HEK293 (cell line): ENCODE data around the gene PCSK5.

ENCODE experiments used
- CTCF ChIA-PET: fragments of 350-600 bp; formaldehyde crosslinking; extraction: SDS; loops from one replicate; lab custom pipeline; 2021; ENCODE audit warnings: antibody characterized with exemption; lab: Yijun Ruan, JAX
- POLR2A ChIA-PET: fragments of 300-600 bp; formaldehyde crosslinking; extraction: SDS; loops from one replicate; lab custom pipeline; 2020; ENCODE audit warnings: antibody characterized with exemption, inconsistent platforms; lab: Yijun Ruan, JAX
- H3K27ac ChIP-seq: fragments of 200-500 bp; sonication (Bioruptor generic); 2 replicates; pipeline ENCODE4 v1.5.1; 2014; ENCODE audit warnings: low read depth, low read length, control low read depth, inconsistent platforms; ENCODE audit errors: extremely low read depth
- H3K36me3 ChIP-seq, 2 experiments: fragments of 200-500 bp in 1 of 2; sonication (Bioruptor generic) in 1 of 2; 1 replicate in 1 of 2; 2 replicates in 1 of 2; pipeline ENCODE4 v1.5.1; 2014 to 2017; ENCODE audit warnings: inconsistent platforms in 2 of 2, low read length in 2 of 2; ENCODE audit not compliant: control insufficient read depth in 2 of 2, insufficient read depth in 1 of 2
- H3K4me1 ChIP-seq: fragments of 200-500 bp; sonication (Bioruptor generic); 2 replicates; pipeline ENCODE4 v1.5.1; 2014; ENCODE audit warnings: mild to moderate bottlenecking, low read length, inconsistent platforms; ENCODE audit not compliant: control insufficient read depth, insufficient read depth
- H3K4me3 ChIP-seq: 2 replicates; pipeline ENCODE4 v1.5.1; 2011; ENCODE audit warnings: low read depth, mild to moderate bottlenecking, control low read depth, low read length, moderate library complexity
- H3K9me3 ChIP-seq: fragments of 200-500 bp; sonication (Bioruptor generic); 2 replicates; pipeline ENCODE4 v1.5.1; 2014; ENCODE audit warnings: low read depth, low read length, inconsistent platforms; ENCODE audit not compliant: control insufficient read depth, insufficient read depth
- EGR2 ChIP-seq: fragments of 450-650 bp; formaldehyde crosslinking; IDR thresholded peaks from 2 replicates; pipeline ENCODE4 v1.5.1; 2016; ENCODE audit warnings: low read depth, missing biosample characterization, missing genetic modification characterization
- GLIS1 ChIP-seq: fragments of 450-650 bp; formaldehyde crosslinking; IDR thresholded peaks from 2 replicates; pipeline ENCODE4 v1.5.1; 2016; ENCODE audit warnings: missing biosample characterization, missing genetic modification characterization
- GLIS2 ChIP-seq: fragments of 450-650 bp; formaldehyde crosslinking; IDR thresholded peaks from 2 replicates; pipeline ENCODE4 v1.5.1; 2016; ENCODE audit warnings: missing biosample characterization, missing genetic modification characterization
- KLF10 ChIP-seq: fragments of 450-650 bp; IDR thresholded peaks from 2 replicates; pipeline ENCODE4 v1.5.1; 2018; ENCODE audit warnings: missing biosample characterization, mild to moderate bottlenecking, missing genetic modification characterization
- OSR2 ChIP-seq: fragments of 450-650 bp; formaldehyde crosslinking; IDR thresholded peaks from 2 replicates; pipeline ENCODE4 v1.5.1; 2016; ENCODE audit warnings: missing biosample characterization, missing genetic modification characterization
- PRDM1 ChIP-seq: fragments of 450-650 bp; formaldehyde crosslinking; IDR thresholded peaks from 2 replicates; pipeline ENCODE4; 2016; ENCODE audit warnings: missing biosample characterization, missing genetic modification characterization
- REPIN1 ChIP-seq: fragments of 450-650 bp; formaldehyde crosslinking; IDR thresholded peaks from 2 replicates; pipeline ENCODE4 v1.5.1; 2017; ENCODE audit warnings: missing biosample characterization, missing genetic modification characterization, low read depth
- SCRT1 ChIP-seq: fragments of 450-650 bp; formaldehyde crosslinking; IDR thresholded peaks from 2 replicates; pipeline ENCODE4 v1.5.1; 2016; ENCODE audit warnings: missing biosample characterization, missing genetic modification characterization, borderline replicate concordance
- SP7 ChIP-seq: fragments of 450-650 bp; formaldehyde crosslinking; IDR thresholded peaks from 2 replicates; pipeline ENCODE4 v1.5.1; 2016; ENCODE audit warnings: missing biosample characterization, missing genetic modification characterization
- TCF7L2 ChIP-seq: IDR thresholded peaks from 2 replicates; pipeline ENCODE4 v1.6.1; 2011; ENCODE audit warnings: low read depth, mild to moderate bottlenecking, inconsistent platforms, low read length, moderate library complexity, borderline replicate concordance
- WT1 ChIP-seq: fragments of 450-650 bp; formaldehyde crosslinking; IDR thresholded peaks from 2 replicates; pipeline ENCODE4 v1.5.1; 2016; ENCODE audit warnings: missing biosample characterization, missing genetic modification characterization
- ZFP69B ChIP-seq: fragments of 450-650 bp; formaldehyde crosslinking; IDR thresholded peaks from 2 replicates; pipeline ENCODE4 v1.5.1; 2016; ENCODE audit warnings: missing biosample characterization, missing genetic modification characterization
- ZNF140 ChIP-seq: fragments of 450-650 bp; formaldehyde crosslinking; IDR thresholded peaks from 2 replicates; pipeline ENCODE4 v1.5.1; 2016; ENCODE audit warnings: missing biosample characterization, missing genetic modification characterization
- ZNF155 ChIP-seq: fragments of 450-650 bp; formaldehyde crosslinking; IDR thresholded peaks from 2 replicates; pipeline ENCODE4 v1.5.1; 2016; ENCODE audit warnings: missing biosample characterization, missing genetic modification characterization
- ZNF223 ChIP-seq: fragments of 450-650 bp; formaldehyde crosslinking; IDR thresholded peaks from 2 replicates; pipeline ENCODE4 v1.5.1; 2016; ENCODE audit warnings: missing biosample characterization, missing genetic modification characterization
- ZNF266 ChIP-seq: fragments of 450-650 bp; formaldehyde crosslinking; IDR thresholded peaks from 2 replicates; pipeline ENCODE4 v1.5.1; 2016; ENCODE audit warnings: missing biosample characterization, missing genetic modification characterization, low read depth
- ZNF350 ChIP-seq: fragments of 450-650 bp; formaldehyde crosslinking; IDR thresholded peaks from 2 replicates; pipeline ENCODE4 v1.5.0; 2017; ENCODE audit warnings: missing biosample characterization, mild to moderate bottlenecking, missing genetic modification characterization
- ZNF37A ChIP-seq: fragments of 450-650 bp; IDR thresholded peaks from 2 replicates; pipeline ENCODE4 v1.5.1; 2018; ENCODE audit warnings: missing biosample characterization, missing genetic modification characterization
- ZNF391 ChIP-seq: fragments of 450-650 bp; formaldehyde crosslinking; IDR thresholded peaks from 2 replicates; pipeline ENCODE4 v1.5.1; 2016; ENCODE audit warnings: low read depth, missing biosample characterization, missing genetic modification characterization, borderline replicate concordance
- ZNF416 ChIP-seq: fragments of 450-650 bp; formaldehyde crosslinking; IDR thresholded peaks from 2 replicates; pipeline ENCODE4 v1.5.1; 2016; ENCODE audit warnings: missing biosample characterization, missing genetic modification characterization
- ZNF549 ChIP-seq: fragments of 450-650 bp; IDR thresholded peaks from 2 replicates; pipeline ENCODE4 v1.5.1; 2018; ENCODE audit warnings: missing biosample characterization, missing genetic modification characterization, mild to moderate bottlenecking, inconsistent platforms, moderate library complexity
- ZNF560 ChIP-seq: fragments of 450-650 bp; formaldehyde crosslinking; IDR thresholded peaks from 2 replicates; pipeline ENCODE4 v1.5.1; 2017; ENCODE audit warnings: missing biosample characterization, missing genetic modification characterization, borderline replicate concordance
- ZNF610 ChIP-seq: fragments of 450-650 bp; formaldehyde crosslinking; IDR thresholded peaks from 2 replicates; pipeline ENCODE4 v1.5.1; 2016; ENCODE audit warnings: missing biosample characterization, missing genetic modification characterization, borderline replicate concordance
- ZNF624 ChIP-seq: fragments of 450-650 bp; formaldehyde crosslinking; IDR thresholded peaks from 2 replicates; pipeline ENCODE4 v1.5.1; 2017; ENCODE audit warnings: missing biosample characterization, missing genetic modification characterization
- ZNF626 ChIP-seq: fragments of 450-650 bp; sonication (Bioruptor Pico); formaldehyde crosslinking; IDR thresholded peaks from 2 replicates; pipeline ENCODE4 v1.5.1; 2018; ENCODE audit warnings: missing biosample characterization, missing genetic modification characterization, inconsistent platforms
- ZNF664 ChIP-seq: fragments of 450-650 bp; formaldehyde crosslinking; IDR thresholded peaks from 2 replicates; pipeline ENCODE4 v1.5.1; 2016; ENCODE audit warnings: missing biosample characterization, missing genetic modification characterization
- ZNF747 ChIP-seq: fragments of 450-650 bp; formaldehyde crosslinking; IDR thresholded peaks from 2 replicates; pipeline ENCODE4 v1.5.1; 2016; ENCODE audit warnings: missing biosample characterization, missing genetic modification characterization
- ZXDB ChIP-seq: fragments of 450-650 bp; formaldehyde crosslinking; IDR thresholded peaks from 2 replicates; pipeline ENCODE4 v1.5.1; 2016; ENCODE audit warnings: missing biosample characterization, missing genetic modification characterization
- TF ChIP-seq, protein P1 (sequence below): fragments of 450-650 bp; formaldehyde crosslinking; conservative IDR thresholded peaks from 2 replicates; pipeline ENCODE4 v1.5.1; 2016; ENCODE audit warnings: low read depth, missing biosample characterization, missing genetic modification characterization
- TF ChIP-seq, protein P2 (sequence below): fragments of 450-650 bp; formaldehyde crosslinking; IDR thresholded peaks from 2 replicates; pipeline ENCODE4 v1.5.1; 2016; ENCODE audit warnings: missing biosample characterization, missing genetic modification characterization
- TF ChIP-seq, protein P3 (sequence below): fragments of 450-650 bp; formaldehyde crosslinking; IDR thresholded peaks from 2 replicates; pipeline ENCODE4 v1.5.1; 2016; ENCODE audit warnings: missing biosample characterization, missing genetic modification characterization

Gene PCSK5

DNA sequence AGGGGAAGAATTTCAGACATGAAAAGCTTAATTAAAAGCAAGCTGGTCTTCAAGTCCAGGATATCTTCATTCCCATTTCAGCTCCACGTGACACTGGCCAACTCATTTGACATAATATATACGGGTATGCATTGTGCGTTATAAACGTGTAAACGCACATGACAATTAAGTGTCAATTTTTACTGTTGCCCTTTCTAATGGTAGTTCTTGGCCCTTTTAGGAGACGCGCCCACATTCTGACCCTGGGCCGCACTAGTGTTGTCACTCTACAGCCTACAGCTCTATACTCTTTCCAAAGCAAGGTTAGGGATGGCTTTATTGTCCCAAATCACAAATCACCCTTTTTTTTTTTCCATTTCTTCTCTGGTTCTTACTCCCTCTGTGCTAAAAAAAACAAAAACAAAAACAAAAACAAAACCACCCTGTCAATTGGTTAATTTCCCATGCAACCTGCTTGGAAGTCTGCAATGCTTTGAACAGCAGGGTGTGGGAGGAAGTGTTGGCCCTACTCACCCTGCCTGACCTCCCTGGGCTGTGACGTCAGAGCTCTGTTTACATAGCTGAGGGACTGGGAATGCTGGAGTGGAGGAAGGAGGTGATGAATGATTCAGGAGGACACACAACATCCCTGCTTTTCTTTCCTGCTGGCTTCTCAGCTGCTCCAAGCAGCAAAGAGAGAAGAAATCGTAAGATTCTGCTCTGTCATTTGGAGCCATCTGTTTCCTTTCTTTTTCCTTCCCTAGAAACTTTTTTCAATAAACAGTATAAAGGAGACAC lies 484.5 kb downstream of the PCSK5 start (continued):
- no peak for TF ChIP-seq ZNF624
- TF ChIP-seq WT1 (tag by site-specific recombination), result peak; percentile 85
- TF ChIP-seq ZNF37A (tag by site-specific recombination), result no peak
- peak; percentile 39; the same call in 1 of the 2 replicates for TF ChIP-seq ZXDB (tag by site-specific recombination)
- TF ChIP-seq ZNF155 (tag by site-specific recombination), result no peak
- TF ChIP-seq ZNF416 (tag by site-specific recombination), result no peak
- no peak for TF ChIP-seq ZNF391 (tag by site-specific recombination)
- TF ChIP-seq, protein P1, sequence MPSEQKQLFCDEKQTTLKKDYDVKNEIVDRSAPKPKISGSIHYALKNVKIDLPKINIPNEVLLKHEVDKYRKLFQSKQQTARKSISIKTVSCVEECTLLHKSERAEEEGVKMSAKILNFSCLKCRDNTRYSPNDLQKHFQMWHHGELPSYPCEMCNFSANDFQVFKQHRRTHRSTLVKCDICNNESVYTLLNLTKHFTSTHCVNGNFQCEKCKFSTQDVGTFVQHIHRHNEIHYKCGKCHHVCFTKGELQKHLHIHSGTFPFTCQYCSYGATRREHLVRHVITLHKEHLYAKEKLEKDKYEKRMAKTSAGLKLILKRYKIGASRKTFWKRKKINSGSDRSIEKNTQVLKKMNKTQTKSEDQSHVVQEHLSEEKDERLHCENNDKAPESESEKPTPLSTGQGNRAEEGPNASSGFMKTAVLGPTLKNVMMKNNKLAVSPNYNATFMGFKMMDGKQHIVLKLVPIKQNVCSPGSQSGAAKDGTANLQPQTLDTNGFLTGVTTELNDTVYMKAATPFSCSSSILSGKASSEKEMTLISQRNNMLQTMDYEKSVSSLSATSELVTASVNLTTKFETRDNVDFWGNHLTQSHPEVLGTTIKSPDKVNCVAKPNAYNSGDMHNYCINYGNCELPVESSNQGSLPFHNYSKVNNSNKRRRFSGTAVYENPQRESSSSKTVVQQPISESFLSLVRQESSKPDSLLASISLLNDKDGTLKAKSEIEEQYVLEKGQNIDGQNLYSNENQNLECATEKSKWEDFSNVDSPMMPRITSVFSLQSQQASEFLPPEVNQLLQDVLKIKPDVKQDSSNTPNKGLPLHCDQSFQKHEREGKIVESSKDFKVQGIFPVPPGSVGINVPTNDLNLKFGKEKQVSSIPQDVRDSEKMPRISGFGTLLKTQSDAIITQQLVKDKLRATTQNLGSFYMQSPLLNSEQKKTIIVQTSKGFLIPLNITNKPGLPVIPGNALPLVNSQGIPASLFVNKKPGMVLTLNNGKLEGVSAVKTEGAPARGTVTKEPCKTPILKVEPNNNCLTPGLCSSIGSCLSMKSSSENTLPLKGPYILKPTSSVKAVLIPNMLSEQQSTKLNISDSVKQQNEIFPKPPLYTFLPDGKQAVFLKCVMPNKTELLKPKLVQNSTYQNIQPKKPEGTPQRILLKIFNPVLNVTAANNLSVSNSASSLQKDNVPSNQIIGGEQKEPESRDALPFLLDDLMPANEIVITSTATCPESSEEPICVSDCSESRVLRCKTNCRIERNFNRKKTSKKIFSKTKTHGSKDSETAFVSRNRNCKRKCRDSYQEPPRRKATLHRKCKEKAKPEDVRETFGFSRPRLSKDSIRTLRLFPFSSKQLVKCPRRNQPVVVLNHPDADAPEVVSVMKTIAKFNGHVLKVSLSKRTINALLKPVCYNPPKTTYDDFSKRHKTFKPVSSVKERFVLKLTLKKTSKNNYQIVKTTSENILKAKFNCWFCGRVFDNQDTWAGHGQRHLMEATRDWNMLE (tag by site-specific recombination), result no peak
- no peak for TF ChIP-seq TCF7L2
- no peak for TF ChIP-seq REPIN1 (tag by site-specific recombination)
- TF ChIP-seq EGR2 (tag by site-specific recombination), result 0 out of 2 replicates have a peak, but pooled peaks have one; percentile 20
- TF ChIP-seq ZNF664 (tag by site-specific recombination), result no peak
- peak; percentile 57; the same call in 1 of the 2 replicates for TF ChIP-seq SP7 (tag by site-specific recombination)
- no peak for TF ChIP-seq GLIS2
- peak; percentile 82 for TF ChIP-seq GLIS1 (tag by site-specific recombination)
- TF ChIP-seq, protein P2, sequence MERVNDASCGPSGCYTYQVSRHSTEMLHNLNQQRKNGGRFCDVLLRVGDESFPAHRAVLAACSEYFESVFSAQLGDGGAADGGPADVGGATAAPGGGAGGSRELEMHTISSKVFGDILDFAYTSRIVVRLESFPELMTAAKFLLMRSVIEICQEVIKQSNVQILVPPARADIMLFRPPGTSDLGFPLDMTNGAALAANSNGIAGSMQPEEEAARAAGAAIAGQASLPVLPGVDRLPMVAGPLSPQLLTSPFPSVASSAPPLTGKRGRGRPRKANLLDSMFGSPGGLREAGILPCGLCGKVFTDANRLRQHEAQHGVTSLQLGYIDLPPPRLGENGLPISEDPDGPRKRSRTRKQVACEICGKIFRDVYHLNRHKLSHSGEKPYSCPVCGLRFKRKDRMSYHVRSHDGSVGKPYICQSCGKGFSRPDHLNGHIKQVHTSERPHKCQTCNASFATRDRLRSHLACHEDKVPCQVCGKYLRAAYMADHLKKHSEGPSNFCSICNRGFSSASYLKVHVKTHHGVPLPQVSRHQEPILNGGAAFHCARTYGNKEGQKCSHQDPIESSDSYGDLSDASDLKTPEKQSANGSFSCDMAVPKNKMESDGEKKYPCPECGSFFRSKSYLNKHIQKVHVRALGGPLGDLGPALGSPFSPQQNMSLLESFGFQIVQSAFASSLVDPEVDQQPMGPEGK, result 0 out of 2 replicates have a peak, but pooled peaks have one; percentile 21
- 0 out of 2 replicates have a peak, but pooled peaks have one; percentile 16 for TF ChIP-seq OSR2 (tag by site-specific recombination)
- TF ChIP-seq, protein P3, sequence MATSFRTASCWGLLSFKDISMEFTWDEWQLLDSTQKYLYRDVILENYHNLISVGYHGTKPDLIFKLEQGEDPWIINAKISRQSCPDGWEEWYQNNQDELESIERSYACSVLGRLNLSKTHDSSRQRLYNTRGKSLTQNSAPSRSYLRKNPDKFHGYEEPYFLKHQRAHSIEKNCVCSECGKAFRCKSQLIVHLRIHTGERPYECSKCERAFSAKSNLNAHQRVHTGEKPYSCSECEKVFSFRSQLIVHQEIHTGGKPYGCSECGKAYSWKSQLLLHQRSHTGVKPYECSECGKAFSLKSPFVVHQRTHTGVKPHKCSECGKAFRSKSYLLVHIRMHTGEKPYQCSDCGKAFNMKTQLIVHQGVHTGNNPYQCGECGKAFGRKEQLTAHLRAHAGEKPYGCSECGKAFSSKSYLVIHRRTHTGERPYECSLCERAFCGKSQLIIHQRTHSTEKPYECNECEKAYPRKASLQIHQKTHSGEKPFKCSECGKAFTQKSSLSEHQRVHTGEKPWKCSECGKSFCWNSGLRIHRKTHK (tag by site-specific recombination), result no peak

GRCh38 chr9:76377791-76378190 lies 487.3 kb downstream of the PCSK5 start:
- Histone ChIP-seq H3K36me3 (peaks cover 0 to 1% of the 10 kb centered on the region in 2 experiments; a peak in 1 of 3 replicates), H3K4me1 (peaks cover 4% of the 10 kb centered on the region), H3K9me3 (no peaks in the 10 kb centered on the region), H3K4me3 (no peak overlapping the region), H3K27ac (no peak overlapping the region)
- CTCF ChIA-PET, result interaction anchor here (0.7 to 2.8 kb wide), 3 partner anchors 16 to 92 kb away, joined by 3 to 13 read pairs (median 3); partner anchors contain the start of gene RFK
- POLR2A ChIA-PET, result interaction anchor here (1.0 to 5.6 kb wide), 3 partner anchors 8 to 16 kb away, joined by 3 to 40 read pairs (median 4); partner anchors contain the start of gene RFK
- TF ChIP-seq ZNF350 (no peak), ZNF140 (no peak), KLF10 (tag by site-specific recombination) (no peak), PRDM1 (tag by site-specific recombination) (no peak), SCRT1 (no peak), ZNF223 (tag by site-specific recombination) (no peak), ZNF610 (no peak), ZNF626 (no peak), ZNF266 (tag by site-specific recombination) (no peak), ZNF747 (tag by site-specific recombination) (no peak), ZNF560 (tag by site-specific recombination) (no peak), ZFP69B (tag by site-specific recombination) (no peak), ZNF549 (tag by site-specific recombination) (no peak)
